ENCODE results near the gene SLC7A5.
"Not testable (repeated sequence)": the region's sequence is repeated elsewhere in the genome, so short reads cannot be mapped to it uniquely, and the experiment has no call there.

The SLC7A5 gene

DNA sequence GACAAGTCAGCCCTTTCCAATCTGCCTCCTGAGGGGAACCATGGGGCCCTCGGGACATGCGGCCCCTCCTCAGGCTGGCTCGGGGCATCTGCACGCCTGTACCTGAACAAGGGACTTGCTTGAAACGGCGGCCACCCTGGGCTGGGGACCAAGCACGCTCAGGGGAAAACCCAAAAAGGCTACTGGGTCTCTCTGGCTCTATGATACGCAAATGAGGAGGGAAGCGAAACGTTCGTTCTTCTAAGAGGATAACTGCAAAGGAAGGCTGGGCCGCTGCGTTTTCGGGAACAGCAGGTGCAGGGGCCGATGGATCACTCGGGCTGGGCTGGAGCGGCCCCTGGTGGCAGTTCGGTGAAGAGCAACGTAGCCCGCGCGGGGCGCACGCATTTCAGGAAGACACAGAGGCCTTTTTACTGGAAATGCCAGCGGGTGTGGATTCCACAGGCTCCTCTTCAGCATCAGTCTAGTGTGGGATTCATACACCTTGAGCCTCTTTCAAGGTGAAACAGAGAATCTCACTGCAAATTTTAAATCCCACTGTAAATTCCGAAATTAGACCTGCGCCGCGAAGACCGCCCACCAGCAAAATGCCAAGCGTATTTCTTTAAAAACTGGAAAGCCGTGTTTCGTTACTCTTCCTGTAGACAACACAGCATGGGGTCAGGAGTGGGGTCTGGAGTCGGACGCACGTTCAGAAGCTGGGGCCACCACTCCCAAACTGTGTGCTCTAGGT, 40.1 kb upstream of the SLC7A5 start:
- H3K4me3 ChIP-seq (ENCODE audit: low read depth, low read length); in situ Hi-C loops (cut with HindIII; ENCODE audit: low pct_ligation_motif_present, low sequenced_read_pairs); H3K27me3 ChIP-seq (replicated peaks); H3K27ac ChIP-seq; H3K36me3 ChIP-seq (replicated peaks): not testable (repeated sequence)
- DNase-seq, result peak; percentile 61
- TF ChIP-seq, protein P1, sequence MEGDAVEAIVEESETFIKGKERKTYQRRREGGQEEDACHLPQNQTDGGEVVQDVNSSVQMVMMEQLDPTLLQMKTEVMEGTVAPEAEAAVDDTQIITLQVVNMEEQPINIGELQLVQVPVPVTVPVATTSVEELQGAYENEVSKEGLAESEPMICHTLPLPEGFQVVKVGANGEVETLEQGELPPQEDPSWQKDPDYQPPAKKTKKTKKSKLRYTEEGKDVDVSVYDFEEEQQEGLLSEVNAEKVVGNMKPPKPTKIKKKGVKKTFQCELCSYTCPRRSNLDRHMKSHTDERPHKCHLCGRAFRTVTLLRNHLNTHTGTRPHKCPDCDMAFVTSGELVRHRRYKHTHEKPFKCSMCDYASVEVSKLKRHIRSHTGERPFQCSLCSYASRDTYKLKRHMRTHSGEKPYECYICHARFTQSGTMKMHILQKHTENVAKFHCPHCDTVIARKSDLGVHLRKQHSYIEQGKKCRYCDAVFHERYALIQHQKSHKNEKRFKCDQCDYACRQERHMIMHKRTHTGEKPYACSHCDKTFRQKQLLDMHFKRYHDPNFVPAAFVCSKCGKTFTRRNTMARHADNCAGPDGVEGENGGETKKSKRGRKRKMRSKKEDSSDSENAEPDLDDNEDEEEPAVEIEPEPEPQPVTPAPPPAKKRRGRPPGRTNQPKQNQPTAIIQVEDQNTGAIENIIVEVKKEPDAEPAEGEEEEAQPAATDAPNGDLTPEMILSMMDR (IDR thresholded peaks at IDR 0.05; ENCODE audit: low read depth, low read length, missing control alignments), result peak; percentile 89

DNA sequence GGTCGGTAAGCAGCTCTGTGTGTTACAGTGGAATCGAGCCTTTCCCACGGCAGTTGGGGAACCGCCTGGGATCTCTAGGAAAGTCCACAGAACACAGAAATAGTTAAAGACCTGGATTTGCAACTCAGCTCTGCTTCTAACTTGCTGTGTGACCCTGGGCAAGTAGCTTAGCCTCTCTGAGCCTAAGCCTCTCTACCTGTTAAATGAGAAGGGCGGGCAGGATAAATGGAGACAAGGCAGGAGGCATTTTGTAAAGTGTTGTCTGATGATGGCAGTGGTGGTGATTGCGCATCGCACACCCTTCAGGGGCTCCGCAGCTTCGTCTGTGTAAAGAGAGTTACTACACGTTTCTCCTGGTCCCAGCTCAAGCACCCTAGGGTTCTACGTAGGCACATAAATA, 38.8 kb upstream of the SLC7A5 start:
- H3K27ac ChIP-seq; in situ Hi-C loops (cut with HindIII; ENCODE audit: low pct_ligation_motif_present, low sequenced_read_pairs); H3K27me3 ChIP-seq (replicated peaks); H3K4me3 ChIP-seq (ENCODE audit: low read depth, low read length); DNase-seq; H3K36me3 ChIP-seq (replicated peaks): not testable (repeated sequence)

DNA sequence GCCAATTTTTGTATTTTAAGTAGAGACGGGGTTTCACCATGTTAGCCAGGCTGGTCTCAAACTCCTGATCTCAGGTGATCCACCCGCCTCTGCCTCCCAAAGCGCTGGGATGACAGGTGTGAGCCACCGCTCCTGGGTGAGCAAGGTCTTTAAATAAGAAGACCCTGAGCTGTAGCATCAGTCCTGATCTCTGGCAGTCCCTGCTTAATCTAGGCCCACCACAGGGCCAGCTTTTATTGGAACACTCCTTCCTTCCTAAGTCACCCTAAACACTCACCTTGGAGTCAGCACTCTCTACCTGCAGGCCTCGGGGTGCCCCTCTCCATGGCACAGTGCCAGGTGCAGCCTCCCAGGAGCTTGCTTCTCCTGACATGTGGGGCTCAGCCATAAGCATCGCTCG, 36.2 kb upstream of the SLC7A5 start:
- H3K4me3 ChIP-seq (ENCODE audit: low read depth, low read length); H3K27me3 ChIP-seq (replicated peaks); H3K36me3 ChIP-seq (replicated peaks); in situ Hi-C loops (cut with HindIII; ENCODE audit: low pct_ligation_motif_present, low sequenced_read_pairs); DNase-seq; H3K27ac ChIP-seq: not testable (repeated sequence)

DNA sequence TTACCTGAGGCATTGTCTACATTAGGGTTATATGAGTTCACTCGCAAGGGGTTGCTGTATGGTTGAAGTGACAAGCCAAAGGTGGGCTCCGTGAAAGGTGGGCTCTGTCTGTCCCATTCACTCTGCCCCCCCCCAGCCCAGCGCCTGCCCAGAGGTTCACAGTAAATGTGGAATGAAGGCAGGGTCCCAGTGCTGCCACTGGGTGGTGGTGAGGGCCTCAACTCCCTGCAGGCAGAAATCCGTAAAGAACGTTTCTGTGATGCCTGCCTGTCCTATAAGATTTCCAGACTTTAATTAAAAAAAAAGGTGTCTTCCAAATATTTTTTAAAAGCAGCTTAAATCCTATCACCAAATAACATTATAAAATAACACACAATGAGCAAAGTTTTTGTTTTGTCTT, 35.7 kb upstream of the SLC7A5 start:
- H3K27me3 ChIP-seq (replicated peaks); H3K4me3 ChIP-seq (ENCODE audit: low read depth, low read length); H3K27ac ChIP-seq; in situ Hi-C loops (cut with HindIII; ENCODE audit: low pct_ligation_motif_present, low sequenced_read_pairs); H3K36me3 ChIP-seq (replicated peaks); DNase-seq: not testable (repeated sequence)
- TF ChIP-seq, protein P1 (IDR thresholded peaks at IDR 0.05; ENCODE audit: low read depth, low read length, missing control alignments), result peak; percentile 3

DNA sequence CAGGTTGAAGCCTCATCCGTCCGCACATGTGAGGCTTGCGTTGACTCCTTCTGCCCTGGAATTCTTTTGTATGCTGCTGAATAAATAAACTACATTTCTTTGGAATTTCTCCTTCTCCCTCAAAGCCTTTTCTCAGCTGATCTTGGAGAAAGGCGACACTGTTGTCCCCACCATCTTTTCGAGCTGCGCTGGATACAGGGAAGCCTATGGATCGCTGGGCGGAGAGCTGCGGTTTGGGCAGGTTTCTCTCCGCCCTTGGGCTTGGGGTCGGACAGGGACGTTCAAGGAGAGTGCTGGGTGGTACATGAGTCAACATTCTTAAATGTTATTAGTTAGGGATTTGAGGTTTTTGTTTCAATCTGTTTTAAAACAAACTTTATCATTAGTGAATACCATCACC, 31.2 kb upstream of the SLC7A5 start:
- H3K27ac ChIP-seq; H3K4me3 ChIP-seq (ENCODE audit: low read depth, low read length); in situ Hi-C loops (cut with HindIII; ENCODE audit: low pct_ligation_motif_present, low sequenced_read_pairs); H3K36me3 ChIP-seq (replicated peaks); DNase-seq; H3K27me3 ChIP-seq (replicated peaks): not testable (repeated sequence)

DNA sequence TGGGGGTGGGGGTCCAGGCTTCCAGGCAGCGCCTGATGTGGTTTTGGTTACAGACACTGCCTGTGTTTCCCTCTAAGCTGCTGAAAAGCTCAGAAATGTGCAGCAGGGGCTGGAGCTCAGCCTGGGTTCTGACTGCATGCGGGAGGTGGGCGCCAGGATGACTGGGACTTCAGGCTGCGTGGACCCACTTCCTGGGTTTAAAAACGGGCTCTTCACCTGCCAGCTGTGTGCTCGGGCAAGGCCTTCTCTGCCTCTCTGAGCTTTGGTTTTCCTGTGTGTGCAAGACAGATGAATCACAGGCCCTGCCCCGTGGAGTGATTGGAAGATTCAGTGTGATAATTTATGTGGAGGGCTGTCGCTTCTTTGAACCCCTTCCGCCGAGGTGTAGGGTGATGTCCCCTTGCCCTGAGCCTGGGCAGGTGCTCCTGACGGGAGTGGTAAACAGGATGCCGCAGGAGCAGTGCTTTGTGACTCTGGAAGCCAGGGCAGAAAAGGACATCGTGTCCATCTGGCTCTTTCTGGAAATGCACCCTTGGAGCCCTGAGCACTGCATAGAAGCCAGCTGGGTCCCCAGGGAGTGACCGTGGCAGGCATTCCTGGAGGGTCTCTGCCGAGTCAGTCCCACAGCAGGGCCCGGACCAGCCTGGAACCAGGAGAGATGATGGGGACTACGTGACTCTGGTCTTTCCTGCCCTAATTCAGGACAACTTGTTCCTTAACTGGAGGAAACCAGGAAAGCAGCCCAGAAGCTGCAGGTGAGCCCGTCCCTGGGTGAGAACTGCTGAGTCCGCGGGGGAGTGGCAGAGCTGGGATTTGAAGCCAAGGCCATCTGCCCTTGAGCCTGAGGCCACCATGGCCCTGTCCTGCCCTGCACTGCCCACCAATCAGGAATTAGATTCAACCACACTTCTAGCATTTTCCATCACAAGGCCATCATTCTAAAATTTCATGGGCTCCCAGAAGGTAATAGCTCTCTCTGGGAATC, 28.5 kb upstream of the SLC7A5 start:
- Histone ChIP-seq H3K4me3 (ENCODE audit: low read depth, low read length) (no peak overlapping the region), H3K36me3 (replicated peaks) (no peaks in the 10 kb centered on the region), H3K27ac (no peak overlapping the region), H3K27me3 (replicated peaks) (no peaks in the 10 kb centered on the region)
- in situ Hi-C loops (cut with HindIII; ENCODE audit: low pct_ligation_motif_present, low sequenced_read_pairs), result no loop called here
- DNase-seq, result no peak
- TF ChIP-seq, protein P1 (IDR thresholded peaks at IDR 0.05; ENCODE audit: low read depth, low read length, missing control alignments), result no peak

DNA sequence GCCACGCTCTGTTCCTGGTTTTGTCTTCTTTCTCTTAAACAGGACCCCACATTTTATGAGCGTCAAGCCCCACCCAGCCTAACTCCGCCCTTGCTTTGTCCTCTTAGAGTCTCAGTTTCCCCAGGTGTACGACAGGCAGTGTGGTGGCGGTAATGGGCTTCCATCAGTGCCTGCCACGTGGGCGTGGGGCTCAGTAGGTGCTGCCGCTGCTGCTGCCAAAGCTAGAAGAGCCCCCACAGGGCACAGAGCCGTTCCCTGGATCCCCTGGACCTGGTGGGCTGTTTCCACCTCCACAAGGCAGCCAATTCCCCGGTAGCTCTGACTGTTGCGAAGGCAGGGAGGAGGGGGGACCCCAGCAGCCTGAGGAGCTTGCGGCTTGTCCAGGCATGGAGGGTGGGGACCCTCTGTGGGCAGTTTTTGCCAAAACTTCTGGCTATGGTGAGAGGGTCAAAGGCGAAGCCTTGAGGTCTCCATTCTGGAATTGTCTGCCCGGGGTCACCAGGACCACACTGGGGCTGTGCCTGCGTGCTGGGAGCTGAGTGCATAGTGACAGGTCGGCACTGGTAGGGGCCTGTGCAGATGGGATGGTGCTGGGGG, 27.7 kb upstream of the SLC7A5 start:
- H3K36me3 ChIP-seq (replicated peaks); H3K27me3 ChIP-seq (replicated peaks); H3K27ac ChIP-seq; H3K4me3 ChIP-seq (ENCODE audit: low read depth, low read length); DNase-seq; in situ Hi-C loops (cut with HindIII; ENCODE audit: low pct_ligation_motif_present, low sequenced_read_pairs): not testable (repeated sequence)

DNA sequence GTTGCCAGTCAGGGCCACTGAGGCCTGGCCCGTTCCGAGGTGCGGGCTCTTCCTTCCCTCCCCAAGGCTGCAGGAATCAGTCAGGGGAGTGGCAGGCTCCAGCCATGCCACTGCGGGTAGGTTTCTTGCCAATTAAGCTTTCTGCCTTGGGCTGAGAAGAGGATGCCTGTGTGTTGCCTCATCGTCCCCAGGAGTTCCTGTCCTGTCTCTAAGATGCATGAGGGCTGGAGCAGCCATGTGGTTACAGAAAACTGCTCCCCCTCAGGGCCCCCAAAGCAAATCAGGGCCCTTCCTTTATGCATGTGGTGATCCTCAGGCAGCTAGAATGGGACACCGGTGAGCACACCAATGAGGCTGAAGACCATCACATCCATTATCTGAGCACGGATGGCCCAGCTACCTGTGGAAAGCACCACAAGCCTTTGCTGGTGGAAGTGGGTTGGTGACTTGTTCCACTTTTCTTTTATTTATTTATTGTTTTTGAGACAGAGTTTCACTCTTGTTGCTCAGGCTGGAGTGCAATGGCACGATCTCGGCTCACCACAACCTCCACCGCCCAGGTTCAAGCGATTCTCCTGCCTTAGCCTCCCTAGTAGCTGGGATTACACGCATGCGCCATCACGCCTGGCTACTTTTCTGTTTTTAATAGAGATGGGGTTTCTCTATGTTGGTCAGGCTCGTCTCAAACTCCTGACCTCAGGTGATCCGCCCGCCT, 27.0 kb upstream of the SLC7A5 start:
- H3K27me3 ChIP-seq (replicated peaks); H3K4me3 ChIP-seq (ENCODE audit: low read depth, low read length); DNase-seq; H3K36me3 ChIP-seq (replicated peaks); in situ Hi-C loops (cut with HindIII; ENCODE audit: low pct_ligation_motif_present, low sequenced_read_pairs); H3K27ac ChIP-seq: not testable (repeated sequence)

Data from brain microvascular endothelial cell (primary cell).